ENCODE data around the gene EPHB1. TPM values are rescaled to one million over a fixed set of nuclear protein-coding genes. Genes with fewer than 3 reads are reported as not detected.

The EPHB1 gene
- polyA plus RNA-seq, 1 donor from 2014 or later = 0.71 TPM

GRCh38 chr3:135077186-135077585 lies 282.1 kb downstream of the EPHB1 start:
- no peak overlapping the region for H3K27ac Mint-ChIP-seq
- H3K27me3 Mint-ChIP-seq = peaks cover 10% of the 10 kb centered on the region
- peaks cover 2% of the 10 kb centered on the region for H3K36me3 Mint-ChIP-seq
- H3K4me1 Mint-ChIP-seq = no peaks in the 10 kb centered on the region
- no peak overlapping the region for H3K4me3 Mint-ChIP-seq
- peaks cover 0 to 4% (median 2%) of the 10 kb centered on the region in 3 donors for H3K9me3 Mint-ChIP-seq

GRCh38 chr3:135078283-135078682 lies 283.2 kb downstream of the EPHB1 start:
- peaks cover 0 to 2% (median 0%) of the 10 kb centered on the region in 3 donors for H3K9me3 Mint-ChIP-seq
- no peak overlapping the region for H3K27ac Mint-ChIP-seq
- no peak overlapping the region for H3K4me3 Mint-ChIP-seq
- H3K36me3 Mint-ChIP-seq = no peaks in the 10 kb centered on the region
- peaks cover 11% of the 10 kb centered on the region for H3K27me3 Mint-ChIP-seq
- H3K4me1 Mint-ChIP-seq = no peaks in the 10 kb centered on the region

GRCh38 chr3:135079095-135079494 lies 284.0 kb downstream of the EPHB1 start:
- H3K27ac Mint-ChIP-seq = no peak overlapping the region
- no peaks in the 10 kb centered on the region for H3K4me1 Mint-ChIP-seq
- H3K27me3 Mint-ChIP-seq = peaks cover 11% of the 10 kb centered on the region
- H3K4me3 Mint-ChIP-seq = no peak overlapping the region
- H3K9me3 Mint-ChIP-seq = peaks cover 0 to 2% (median 0%) of the 10 kb centered on the region in 3 donors
- H3K36me3 Mint-ChIP-seq = no peaks in the 10 kb centered on the region

GRCh38 chr3:135081451-135081850 lies 286.4 kb downstream of the EPHB1 start:
- peaks cover 11% of the 10 kb centered on the region for H3K27me3 Mint-ChIP-seq
- H3K9me3 Mint-ChIP-seq = peaks cover 0 to 2% (median 0%) of the 10 kb centered on the region in 3 donors
- no peaks in the 10 kb centered on the region for H3K36me3 Mint-ChIP-seq
- no peaks in the 10 kb centered on the region for H3K4me1 Mint-ChIP-seq
- peak overlapping the region in 1 of 3 donors; percentile 33 for H3K27ac Mint-ChIP-seq
- H3K4me3 Mint-ChIP-seq = no peak overlapping the region

GRCh38 chr3:135081856-135082434 lies 286.9 kb downstream of the EPHB1 start:
- H3K4me1 Mint-ChIP-seq = no peaks in the 10 kb centered on the region
- H3K36me3 Mint-ChIP-seq = no peaks in the 10 kb centered on the region
- H3K9me3 Mint-ChIP-seq = no peaks in the 10 kb centered on the region
- H3K27ac Mint-ChIP-seq = no peak overlapping the region
- no peak overlapping the region for H3K4me3 Mint-ChIP-seq
- peaks cover 10% of the 10 kb centered on the region for H3K27me3 Mint-ChIP-seq

GRCh38 chr3:135082706-135083105 lies 287.6 kb downstream of the EPHB1 start:
- no peaks in the 10 kb centered on the region for H3K4me1 Mint-ChIP-seq
- H3K27ac Mint-ChIP-seq = peak overlapping the region in 1 of 3 donors; percentile 75
- H3K36me3 Mint-ChIP-seq = no peaks in the 10 kb centered on the region
- H3K9me3 Mint-ChIP-seq = no peaks in the 10 kb centered on the region
- H3K4me3 Mint-ChIP-seq = no peak overlapping the region
- H3K27me3 Mint-ChIP-seq = peaks cover 10% of the 10 kb centered on the region

- Mint-ChIP-seq H3K27me3 (peaks cover 8% of the 10 kb centered on the region), H3K36me3 (no peaks in the 10 kb centered on the region), H3K9me3 (no peaks in the 10 kb centered on the region), H3K27ac (peak overlapping the region in 1 of 3 donors; percentile 75), H3K4me1 (no peaks in the 10 kb centered on the region), H3K4me3 (peak overlapping the region in 1 of 4 donors; percentile 15)
Observed at GRCh38 chr3:135083179-135083578, 288.1 kb downstream of the EPHB1 start.

- H3K27me3 Mint-ChIP-seq = peaks cover 7% of the 10 kb centered on the region
- H3K4me3 Mint-ChIP-seq = no peak overlapping the region
- H3K36me3 Mint-ChIP-seq = no peaks in the 10 kb centered on the region
- no peak overlapping the region for H3K27ac Mint-ChIP-seq
- H3K9me3 Mint-ChIP-seq = peaks cover 0 to 2% (median 0%) of the 10 kb centered on the region in 3 donors
- H3K4me1 Mint-ChIP-seq = no peaks in the 10 kb centered on the region
Observed at GRCh38 chr3:135083756-135084155, 288.7 kb downstream of the EPHB1 start.

GRCh38 chr3:135084405-135084804 lies 289.3 kb downstream of the EPHB1 start:
- H3K27me3 Mint-ChIP-seq = peaks cover 6% of the 10 kb centered on the region
- peaks cover 0 to 2% (median 0%) of the 10 kb centered on the region in 3 donors for H3K9me3 Mint-ChIP-seq
- no peak overlapping the region for H3K27ac Mint-ChIP-seq
- H3K4me3 Mint-ChIP-seq = no peak overlapping the region
- H3K36me3 Mint-ChIP-seq = no peaks in the 10 kb centered on the region
- no peaks in the 10 kb centered on the region for H3K4me1 Mint-ChIP-seq

- peaks cover 0 to 2% (median 0%) of the 10 kb centered on the region in 3 donors for H3K9me3 Mint-ChIP-seq
- no peak overlapping the region for H3K27ac Mint-ChIP-seq
- H3K27me3 Mint-ChIP-seq = peaks cover 6% of the 10 kb centered on the region
- no peaks in the 10 kb centered on the region for H3K36me3 Mint-ChIP-seq
- no peak overlapping the region for H3K4me3 Mint-ChIP-seq
- no peaks in the 10 kb centered on the region for H3K4me1 Mint-ChIP-seq
Observed at GRCh38 chr3:135084976-135085375, 289.9 kb downstream of the EPHB1 start.

GRCh38 chr3:135085652-135086436 lies 290.8 kb downstream of the EPHB1 start:
- Mint-ChIP-seq H3K36me3 (no peaks in the 10 kb centered on the region), H3K4me3 (no peak overlapping the region), H3K4me1 (no peaks in the 10 kb centered on the region), H3K9me3 (peaks cover 0 to 2% (median 0%) of the 10 kb centered on the region in 3 donors), H3K27me3 (peaks cover 5% of the 10 kb centered on the region), H3K27ac (no peak overlapping the region)

- H3K27me3 Mint-ChIP-seq = no peaks in the 10 kb centered on the region
- no peaks in the 10 kb centered on the region for H3K36me3 Mint-ChIP-seq
- peaks cover 0 to 2% (median 0%) of the 10 kb centered on the region in 3 donors for H3K9me3 Mint-ChIP-seq
- no peaks in the 10 kb centered on the region for H3K4me1 Mint-ChIP-seq
- no peak overlapping the region for H3K4me3 Mint-ChIP-seq
- H3K27ac Mint-ChIP-seq = no peak overlapping the region
Observed at GRCh38 chr3:135087782-135088181, 292.7 kb downstream of the EPHB1 start.

- Mint-ChIP-seq H3K27ac (peak overlapping the region in 1 of 3 donors; percentile 35), H3K27me3 (no peaks in the 10 kb centered on the region), H3K36me3 (no peaks in the 10 kb centered on the region), H3K4me3 (no peak overlapping the region), H3K9me3 (peaks cover 0 to 2% (median 0%) of the 10 kb centered on the region in 3 donors), H3K4me1 (peaks cover 0 to 2% (median 0%) of the 10 kb centered on the region in 3 donors)
Observed at GRCh38 chr3:135089451-135089850, 294.4 kb downstream of the EPHB1 start.

- peak overlapping the region in 1 of 3 donors; percentile 35 for H3K27ac Mint-ChIP-seq
- H3K36me3 Mint-ChIP-seq = no peaks in the 10 kb centered on the region
- H3K4me3 Mint-ChIP-seq = no peak overlapping the region
- H3K9me3 Mint-ChIP-seq = peaks cover 0 to 2% (median 0%) of the 10 kb centered on the region in 3 donors
- peaks cover 1% of the 10 kb centered on the region for H3K27me3 Mint-ChIP-seq
- peaks cover 0 to 2% (median 0%) of the 10 kb centered on the region in 3 donors for H3K4me1 Mint-ChIP-seq
Observed at GRCh38 chr3:135090020-135090717, 295.1 kb downstream of the EPHB1 start.

- no peak overlapping the region for H3K27ac Mint-ChIP-seq
- no peak overlapping the region for H3K4me3 Mint-ChIP-seq
- peaks cover 1% of the 10 kb centered on the region for H3K27me3 Mint-ChIP-seq
- H3K4me1 Mint-ChIP-seq = peaks cover 0 to 2% (median 0%) of the 10 kb centered on the region in 3 donors
- H3K9me3 Mint-ChIP-seq = peaks cover 0 to 2% (median 2%) of the 10 kb centered on the region in 3 donors
- no peaks in the 10 kb centered on the region for H3K36me3 Mint-ChIP-seq
Observed at GRCh38 chr3:135091946-135092345, 296.9 kb downstream of the EPHB1 start.
